Neural progenitor cell (in vitro differentiated cells): ENCODE data around the gene STK25.

Source experiments
- EZH2phosphoT487 ChIP-seq: fragments of 200-600 bp; sonication (generic); IDR thresholded peaks from 2 replicates; pipeline ENCODE4 v1.6.1; 2017; ENCODE audit warnings: antibody characterized with exemption
- TF ChIP-seq, protein P1 (sequence below): fragments of 200-600 bp; sonication (generic); IDR thresholded peaks from 2 replicates; pipeline ENCODE4 v1.5.1; 2017; ENCODE audit warnings: antibody characterized with exemption, mild to moderate bottlenecking

DNA sequence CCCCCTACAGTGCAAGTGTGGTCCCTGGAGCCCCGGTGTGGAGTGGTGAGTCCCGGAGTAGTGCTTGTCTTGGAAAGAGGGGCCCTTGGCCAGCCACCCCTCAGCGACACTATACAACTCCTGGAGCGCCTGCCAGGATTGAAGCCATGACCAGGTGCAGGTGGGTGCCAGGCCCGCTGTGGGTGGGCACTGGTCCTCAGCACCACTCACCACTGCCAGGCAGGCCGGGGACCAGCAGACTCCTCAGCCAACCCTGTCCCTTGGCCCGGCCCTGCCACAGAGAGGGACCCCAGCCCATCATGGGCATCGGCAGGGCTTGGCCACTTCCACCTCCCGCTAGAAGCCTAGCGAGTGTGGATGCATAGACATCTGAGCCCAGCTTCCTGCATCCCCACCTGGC is 42.2 kb downstream of the STK25 start:
- TF ChIP-seq, protein P1, sequence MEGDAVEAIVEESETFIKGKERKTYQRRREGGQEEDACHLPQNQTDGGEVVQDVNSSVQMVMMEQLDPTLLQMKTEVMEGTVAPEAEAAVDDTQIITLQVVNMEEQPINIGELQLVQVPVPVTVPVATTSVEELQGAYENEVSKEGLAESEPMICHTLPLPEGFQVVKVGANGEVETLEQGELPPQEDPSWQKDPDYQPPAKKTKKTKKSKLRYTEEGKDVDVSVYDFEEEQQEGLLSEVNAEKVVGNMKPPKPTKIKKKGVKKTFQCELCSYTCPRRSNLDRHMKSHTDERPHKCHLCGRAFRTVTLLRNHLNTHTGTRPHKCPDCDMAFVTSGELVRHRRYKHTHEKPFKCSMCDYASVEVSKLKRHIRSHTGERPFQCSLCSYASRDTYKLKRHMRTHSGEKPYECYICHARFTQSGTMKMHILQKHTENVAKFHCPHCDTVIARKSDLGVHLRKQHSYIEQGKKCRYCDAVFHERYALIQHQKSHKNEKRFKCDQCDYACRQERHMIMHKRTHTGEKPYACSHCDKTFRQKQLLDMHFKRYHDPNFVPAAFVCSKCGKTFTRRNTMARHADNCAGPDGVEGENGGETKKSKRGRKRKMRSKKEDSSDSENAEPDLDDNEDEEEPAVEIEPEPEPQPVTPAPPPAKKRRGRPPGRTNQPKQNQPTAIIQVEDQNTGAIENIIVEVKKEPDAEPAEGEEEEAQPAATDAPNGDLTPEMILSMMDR: no peak
- TF ChIP-seq EZH2phosphoT487: no peak
